ENCODE results near the gene ITGA5.

DNA sequence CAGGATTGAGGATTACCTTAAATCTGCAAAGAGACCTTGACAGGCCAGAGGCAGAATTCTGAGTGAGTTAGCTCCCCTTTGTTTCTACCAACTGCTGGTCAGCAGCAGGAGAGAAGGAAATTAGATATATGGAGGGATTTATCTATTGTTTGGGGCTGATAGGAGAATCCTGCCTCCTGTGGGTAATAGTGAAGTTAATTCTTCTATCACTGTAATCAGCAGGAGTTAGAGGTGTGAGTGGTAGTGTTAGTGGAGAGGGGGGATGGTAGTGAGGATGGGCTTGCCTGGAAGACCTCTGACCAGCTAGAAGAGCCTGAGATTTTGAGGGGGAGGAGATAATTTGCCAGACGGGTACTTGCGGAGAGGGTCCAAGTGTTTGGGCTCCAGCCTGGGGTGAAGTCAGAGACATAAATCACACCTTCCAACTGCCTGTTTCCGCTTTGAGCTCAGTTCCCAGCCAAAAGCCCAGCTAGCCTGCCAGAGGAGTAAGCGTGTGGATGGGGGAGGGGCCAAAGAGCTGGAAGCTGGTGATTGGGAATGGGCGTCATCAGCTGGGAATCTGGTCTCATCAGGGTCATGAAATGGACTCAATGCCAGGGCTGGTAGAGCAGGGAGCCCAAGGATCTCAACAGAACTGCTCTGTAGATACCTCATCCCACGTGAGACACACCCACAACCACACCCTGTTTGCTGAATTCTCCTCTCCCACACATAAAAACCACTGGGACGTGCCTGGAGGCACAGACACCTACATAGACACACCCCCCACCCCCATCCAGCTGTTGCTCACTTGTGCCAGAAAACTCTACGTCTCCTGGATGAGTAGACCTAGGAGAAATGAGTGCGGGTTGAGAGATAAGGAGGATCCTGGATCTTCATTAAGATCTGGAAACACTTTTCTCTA, 13.1 kb upstream of the ITGA5 start:
- peak in 1 of 2 donors; percentile 12 for TF ChIP-seq POLR2A (IDR thresholded peaks at IDR 0.05)
- TF ChIP-seq, protein P1, sequence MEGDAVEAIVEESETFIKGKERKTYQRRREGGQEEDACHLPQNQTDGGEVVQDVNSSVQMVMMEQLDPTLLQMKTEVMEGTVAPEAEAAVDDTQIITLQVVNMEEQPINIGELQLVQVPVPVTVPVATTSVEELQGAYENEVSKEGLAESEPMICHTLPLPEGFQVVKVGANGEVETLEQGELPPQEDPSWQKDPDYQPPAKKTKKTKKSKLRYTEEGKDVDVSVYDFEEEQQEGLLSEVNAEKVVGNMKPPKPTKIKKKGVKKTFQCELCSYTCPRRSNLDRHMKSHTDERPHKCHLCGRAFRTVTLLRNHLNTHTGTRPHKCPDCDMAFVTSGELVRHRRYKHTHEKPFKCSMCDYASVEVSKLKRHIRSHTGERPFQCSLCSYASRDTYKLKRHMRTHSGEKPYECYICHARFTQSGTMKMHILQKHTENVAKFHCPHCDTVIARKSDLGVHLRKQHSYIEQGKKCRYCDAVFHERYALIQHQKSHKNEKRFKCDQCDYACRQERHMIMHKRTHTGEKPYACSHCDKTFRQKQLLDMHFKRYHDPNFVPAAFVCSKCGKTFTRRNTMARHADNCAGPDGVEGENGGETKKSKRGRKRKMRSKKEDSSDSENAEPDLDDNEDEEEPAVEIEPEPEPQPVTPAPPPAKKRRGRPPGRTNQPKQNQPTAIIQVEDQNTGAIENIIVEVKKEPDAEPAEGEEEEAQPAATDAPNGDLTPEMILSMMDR (IDR thresholded peaks at IDR 0.05): no peak
